Kidney (tissue), 14 donors: Measurements from ENCODE around the gene FDPS. TPM values are rescaled to one million over a fixed set of nuclear protein-coding genes. Genes with fewer than 3 reads are reported as not detected.

Experiments used
- DNase-seq, 5 donors: peaks; one replicate each; pipeline ENCODE4 v3.0.0-alpha.2; 2013 to 2020
- FAIRE-seq: peaks from 2 replicates; lab custom pipeline; 2012; peaks lifted over from hg19 to GRCh38; lab: Jason Lieb, UNC
- H3K27ac ChIP-seq, 2 donors: one replicate each; pipeline ENCODE4 v1.7.0; 2013; ENCODE audit warnings: low read depth in 2 of 2, low read length in 2 of 2, inconsistent platforms in 1 of 2
- H3K27me3 ChIP-seq: one replicate; pipeline ENCODE4 v1.7.1; 2013; ENCODE audit warnings: low read length, inconsistent platforms; ENCODE audit not compliant: control insufficient read depth, insufficient read depth
- H3K36me3 ChIP-seq, 3 donors: one replicate each; pipeline versions ENCODE4 v1.7.0 to v1.7.1; 2013; ENCODE audit warnings: low read length in 3 of 3, control low read depth in 1 of 3, inconsistent platforms in 1 of 3; ENCODE audit not compliant: insufficient read depth in 3 of 3, control insufficient read depth in 2 of 3
- H3K4me1 ChIP-seq, 3 donors: one replicate each; pipeline versions ENCODE4 v1.7.0 to v1.7.1; 2013; ENCODE audit warnings: low read length in 3 of 3, inconsistent platforms in 1 of 3, low read depth in 1 of 3; ENCODE audit not compliant: control insufficient read depth in 2 of 3, insufficient read depth in 2 of 3
- H3K4me3 ChIP-seq, 3 donors: one replicate each; pipeline versions ENCODE4 v1.7.0 to v1.8.1; 2013; ENCODE audit warnings: low read length in 3 of 3, control low read depth in 1 of 3, inconsistent platforms in 1 of 3
- H3K9ac ChIP-seq, 3 donors: one replicate each; pipeline versions ENCODE4 v1.7.0 to v1.7.1; 2013; ENCODE audit warnings: low read length in 3 of 3, control low read depth in 1 of 3, inconsistent platforms in 1 of 3
- H3K9me3 ChIP-seq, 3 donors: one replicate each; pipeline versions ENCODE4 v1.7.0 to v1.7.1; 2013; ENCODE audit warnings: low read length in 3 of 3, control low read depth in 1 of 3, inconsistent platforms in 1 of 3; ENCODE audit not compliant: control insufficient read depth in 2 of 3, insufficient read depth in 1 of 3
- intact Hi-C: fragments of 100-400 bp; cut with DNase I; formaldehyde crosslinking; loops from one replicate; pipeline ENCODE4 v1.11.1; 2022
- polyA plus RNA-seq: library from polyadenylated mRNA; stranded (reverse); fragments of 350-450 nt; fragmentation: Illumina TruSeq; extraction: RNeasy Lipid Tissue Mini Kit (QIAGEN cat#74804); gene quantifications from one replicate; pipeline ENCODE4 v1.2.3, GENCODE V29; 2014; ENCODE audit warnings: low read depth, low replicate concordance; ENCODE audit not compliant: insufficient read depth
- total RNA-seq: library from RNA; stranded (reverse); fragmentation: NEBNext Ultra II Directional; extraction: Animal tissue kit (Norgen Biotek cat#: 25700); gene quantifications from one replicate; pipeline ENCODE4 v1.2.1, GENCODE V29; 2021
- TF ChIP-seq, protein P1 (sequence below): IDR thresholded peaks from 3 replicates; pipeline ENCODE4 v1.5.1; 2012; ENCODE audit warnings: mild to moderate bottlenecking, moderate library complexity, borderline replicate concordance; ENCODE audit not compliant: insufficient read depth; ENCODE audit errors: extremely low read depth
- donor health status: control.
- donor health status: control.
- donor health status: control.
- donor health status: control.
- donor health status: control.
- donor health status: DM: yes; HTN: yes; CAD: no.
- donor health status: Normal renal cell carcinoma (clear cell type).

The FDPS gene
- total and polyA plus RNA-seq, 2 donors from 2014 or later = 112 to 184 TPM

DNA sequence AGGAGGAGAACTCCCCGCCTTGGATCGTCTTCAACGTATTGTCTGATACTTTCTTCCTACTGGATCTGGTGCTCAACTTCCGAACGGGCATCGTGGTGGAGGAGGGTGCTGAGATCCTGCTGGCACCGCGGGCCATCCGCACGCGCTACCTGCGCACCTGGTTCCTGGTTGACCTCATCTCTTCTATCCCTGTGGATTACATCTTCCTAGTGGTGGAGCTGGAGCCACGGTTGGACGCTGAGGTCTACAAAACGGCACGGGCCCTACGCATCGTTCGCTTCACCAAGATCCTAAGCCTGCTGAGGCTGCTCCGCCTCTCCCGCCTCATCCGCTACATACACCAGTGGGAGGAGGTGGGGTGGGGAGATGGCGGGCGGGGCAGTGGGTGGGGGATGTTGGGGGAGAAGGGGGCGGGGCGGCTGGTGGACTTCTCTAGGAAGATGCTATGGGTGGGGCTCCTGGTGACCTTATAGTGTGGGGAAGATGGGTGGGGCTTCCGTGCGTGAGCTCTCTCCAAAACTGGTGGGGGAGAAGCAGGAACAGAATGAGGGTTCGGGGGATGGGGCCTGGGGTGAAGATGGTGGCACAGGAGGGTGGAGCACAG lies 26.1 kb upstream of the FDPS start:
- Histone ChIP-seq H3K4me3 (no peak overlapping the region), H3K4me1 (peaks cover 0 to 9% (median 0%) of the 10 kb centered on the region in 3 donors), H3K36me3 (no peaks in the 10 kb centered on the region), H3K27me3 (no peaks in the 10 kb centered on the region), H3K27ac (no peak overlapping the region), H3K9ac (no peak overlapping the region), H3K9me3 (no peaks in the 10 kb centered on the region)
- intact Hi-C loops = no loop called here
- DNase-seq (no peak), FAIRE-seq (no peak)
- TF ChIP-seq, protein P1, sequence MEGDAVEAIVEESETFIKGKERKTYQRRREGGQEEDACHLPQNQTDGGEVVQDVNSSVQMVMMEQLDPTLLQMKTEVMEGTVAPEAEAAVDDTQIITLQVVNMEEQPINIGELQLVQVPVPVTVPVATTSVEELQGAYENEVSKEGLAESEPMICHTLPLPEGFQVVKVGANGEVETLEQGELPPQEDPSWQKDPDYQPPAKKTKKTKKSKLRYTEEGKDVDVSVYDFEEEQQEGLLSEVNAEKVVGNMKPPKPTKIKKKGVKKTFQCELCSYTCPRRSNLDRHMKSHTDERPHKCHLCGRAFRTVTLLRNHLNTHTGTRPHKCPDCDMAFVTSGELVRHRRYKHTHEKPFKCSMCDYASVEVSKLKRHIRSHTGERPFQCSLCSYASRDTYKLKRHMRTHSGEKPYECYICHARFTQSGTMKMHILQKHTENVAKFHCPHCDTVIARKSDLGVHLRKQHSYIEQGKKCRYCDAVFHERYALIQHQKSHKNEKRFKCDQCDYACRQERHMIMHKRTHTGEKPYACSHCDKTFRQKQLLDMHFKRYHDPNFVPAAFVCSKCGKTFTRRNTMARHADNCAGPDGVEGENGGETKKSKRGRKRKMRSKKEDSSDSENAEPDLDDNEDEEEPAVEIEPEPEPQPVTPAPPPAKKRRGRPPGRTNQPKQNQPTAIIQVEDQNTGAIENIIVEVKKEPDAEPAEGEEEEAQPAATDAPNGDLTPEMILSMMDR = no peak

DNA sequence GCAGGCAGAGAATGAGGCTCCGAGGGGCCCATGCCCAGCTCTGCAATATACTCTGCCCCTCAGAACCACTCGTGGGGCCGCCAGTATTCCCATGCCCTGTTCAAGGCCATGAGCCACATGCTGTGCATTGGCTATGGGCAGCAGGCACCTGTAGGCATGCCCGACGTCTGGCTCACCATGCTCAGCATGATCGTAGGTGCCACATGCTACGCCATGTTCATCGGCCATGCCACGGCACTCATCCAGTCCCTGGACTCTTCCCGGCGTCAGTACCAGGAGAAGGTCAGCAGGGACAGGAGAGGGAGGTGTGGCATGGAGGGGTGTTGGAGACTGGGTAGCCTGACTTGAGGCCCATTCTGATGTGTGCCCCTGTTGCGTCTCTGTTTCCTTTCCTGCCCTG lies 24.2 kb upstream of the FDPS start:
- Histone ChIP-seq H3K4me3 (no peak overlapping the region), H3K9ac (no peak overlapping the region), H3K4me1 (no peaks in the 10 kb centered on the region), H3K9me3 (no peaks in the 10 kb centered on the region), H3K36me3 (no peaks in the 10 kb centered on the region), H3K27ac (no peak overlapping the region), H3K27me3 (no peaks in the 10 kb centered on the region)
- DNase-seq (no peak), FAIRE-seq (no peak)
- intact Hi-C loops = no loop called here
- TF ChIP-seq, protein P1 = no peak

DNA sequence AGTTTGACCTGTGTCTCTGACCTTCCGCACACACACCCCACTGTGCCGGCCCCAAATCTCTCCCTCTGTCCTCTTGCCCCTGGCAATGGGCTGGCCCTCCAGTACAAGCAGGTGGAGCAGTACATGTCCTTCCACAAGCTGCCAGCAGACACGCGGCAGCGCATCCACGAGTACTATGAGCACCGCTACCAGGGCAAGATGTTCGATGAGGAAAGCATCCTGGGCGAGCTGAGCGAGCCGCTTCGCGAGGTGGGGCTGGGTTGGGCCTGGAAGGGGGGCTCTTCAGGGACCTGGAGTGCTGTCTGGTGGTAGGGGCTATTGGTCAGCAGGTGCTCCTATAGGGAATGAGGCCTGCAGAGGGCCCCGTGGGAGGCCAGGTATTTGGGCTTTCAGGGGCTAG lies 23.6 kb upstream of the FDPS start:
- no peak for DNase-seq

More for the DNA sequence above, 23.6 kb upstream of the FDPS start:
- Histone ChIP-seq H3K9me3 (no peaks in the 10 kb centered on the region), H3K27me3 (no peaks in the 10 kb centered on the region), H3K27ac (no peak overlapping the region), H3K9ac (no peak overlapping the region), H3K36me3 (no peaks in the 10 kb centered on the region), H3K4me1 (no peaks in the 10 kb centered on the region), H3K4me3 (no peak overlapping the region)
- FAIRE-seq = no peak
- TF ChIP-seq, protein P1 = no peak
- intact Hi-C loops = no loop called here
